Measurements from ENCODE around the gene SEPTIN8.

Gene SEPTIN8

DNA sequence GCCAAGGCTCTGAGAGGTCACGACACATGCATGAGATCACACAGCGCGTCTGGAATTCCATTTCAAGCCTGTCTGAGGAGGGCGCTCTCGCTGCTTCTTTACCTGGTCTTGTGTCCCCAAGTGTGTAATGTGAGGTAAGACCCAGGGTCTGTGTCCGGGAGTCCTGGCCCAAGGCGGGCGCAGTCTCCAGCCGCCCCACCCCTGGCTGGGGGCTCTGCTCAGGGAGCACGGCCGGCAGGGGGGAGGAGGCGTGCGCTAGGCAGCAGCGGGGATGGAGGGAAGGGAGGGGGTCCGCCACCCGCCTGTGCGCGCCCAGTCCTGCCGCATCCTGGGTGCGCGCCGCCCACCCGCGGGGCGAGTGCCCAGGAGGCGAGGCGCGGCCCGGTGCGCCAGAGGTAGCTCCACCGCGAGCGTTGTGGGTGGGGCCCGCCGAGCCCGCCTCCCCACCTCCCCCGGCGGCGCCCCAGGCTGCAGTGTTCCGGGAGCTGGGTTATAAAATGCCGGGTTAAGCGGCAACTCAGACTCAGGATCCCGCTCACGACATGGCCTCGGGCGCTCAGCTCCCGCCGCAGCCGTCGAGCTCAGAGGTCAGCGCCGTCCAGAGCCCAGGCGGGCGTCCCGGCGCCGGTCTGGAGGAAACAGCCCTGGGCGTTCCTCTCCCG is 30.0 kb downstream of the SEPTIN8 start, which contains the start of gene CCNI2:
CCNI2 (plus strand) TSS at position 473 of the 662 bp plus-strand sequence; CDS start at position 543, 70 bp downstream.
- no peak for TF ChIP-seq GABPA (IDR thresholded peaks at IDR 0.05; ENCODE audit: low read depth)
- no peak for TF ChIP-seq POLR2AphosphoS5 (IDR thresholded peaks at IDR 0.05; ENCODE audit: low read depth)
- TF ChIP-seq, protein P1, sequence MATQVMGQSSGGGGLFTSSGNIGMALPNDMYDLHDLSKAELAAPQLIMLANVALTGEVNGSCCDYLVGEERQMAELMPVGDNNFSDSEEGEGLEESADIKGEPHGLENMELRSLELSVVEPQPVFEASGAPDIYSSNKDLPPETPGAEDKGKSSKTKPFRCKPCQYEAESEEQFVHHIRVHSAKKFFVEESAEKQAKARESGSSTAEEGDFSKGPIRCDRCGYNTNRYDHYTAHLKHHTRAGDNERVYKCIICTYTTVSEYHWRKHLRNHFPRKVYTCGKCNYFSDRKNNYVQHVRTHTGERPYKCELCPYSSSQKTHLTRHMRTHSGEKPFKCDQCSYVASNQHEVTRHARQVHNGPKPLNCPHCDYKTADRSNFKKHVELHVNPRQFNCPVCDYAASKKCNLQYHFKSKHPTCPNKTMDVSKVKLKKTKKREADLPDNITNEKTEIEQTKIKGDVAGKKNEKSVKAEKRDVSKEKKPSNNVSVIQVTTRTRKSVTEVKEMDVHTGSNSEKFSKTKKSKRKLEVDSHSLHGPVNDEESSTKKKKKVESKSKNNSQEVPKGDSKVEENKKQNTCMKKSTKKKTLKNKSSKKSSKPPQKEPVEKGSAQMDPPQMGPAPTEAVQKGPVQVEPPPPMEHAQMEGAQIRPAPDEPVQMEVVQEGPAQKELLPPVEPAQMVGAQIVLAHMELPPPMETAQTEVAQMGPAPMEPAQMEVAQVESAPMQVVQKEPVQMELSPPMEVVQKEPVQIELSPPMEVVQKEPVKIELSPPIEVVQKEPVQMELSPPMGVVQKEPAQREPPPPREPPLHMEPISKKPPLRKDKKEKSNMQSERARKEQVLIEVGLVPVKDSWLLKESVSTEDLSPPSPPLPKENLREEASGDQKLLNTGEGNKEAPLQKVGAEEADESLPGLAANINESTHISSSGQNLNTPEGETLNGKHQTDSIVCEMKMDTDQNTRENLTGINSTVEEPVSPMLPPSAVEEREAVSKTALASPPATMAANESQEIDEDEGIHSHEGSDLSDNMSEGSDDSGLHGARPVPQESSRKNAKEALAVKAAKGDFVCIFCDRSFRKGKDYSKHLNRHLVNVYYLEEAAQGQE (IDR thresholded peaks at IDR 0.05; ENCODE audit: insufficient replicate concordance, low read depth): no peak
- TF ChIP-seq SPI1 (IDR thresholded peaks at IDR 0.05; ENCODE audit: borderline replicate concordance, low read depth): no peak
- TF ChIP-seq, protein P2, sequence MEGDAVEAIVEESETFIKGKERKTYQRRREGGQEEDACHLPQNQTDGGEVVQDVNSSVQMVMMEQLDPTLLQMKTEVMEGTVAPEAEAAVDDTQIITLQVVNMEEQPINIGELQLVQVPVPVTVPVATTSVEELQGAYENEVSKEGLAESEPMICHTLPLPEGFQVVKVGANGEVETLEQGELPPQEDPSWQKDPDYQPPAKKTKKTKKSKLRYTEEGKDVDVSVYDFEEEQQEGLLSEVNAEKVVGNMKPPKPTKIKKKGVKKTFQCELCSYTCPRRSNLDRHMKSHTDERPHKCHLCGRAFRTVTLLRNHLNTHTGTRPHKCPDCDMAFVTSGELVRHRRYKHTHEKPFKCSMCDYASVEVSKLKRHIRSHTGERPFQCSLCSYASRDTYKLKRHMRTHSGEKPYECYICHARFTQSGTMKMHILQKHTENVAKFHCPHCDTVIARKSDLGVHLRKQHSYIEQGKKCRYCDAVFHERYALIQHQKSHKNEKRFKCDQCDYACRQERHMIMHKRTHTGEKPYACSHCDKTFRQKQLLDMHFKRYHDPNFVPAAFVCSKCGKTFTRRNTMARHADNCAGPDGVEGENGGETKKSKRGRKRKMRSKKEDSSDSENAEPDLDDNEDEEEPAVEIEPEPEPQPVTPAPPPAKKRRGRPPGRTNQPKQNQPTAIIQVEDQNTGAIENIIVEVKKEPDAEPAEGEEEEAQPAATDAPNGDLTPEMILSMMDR (IDR thresholded peaks at IDR 0.05; ENCODE audit: insufficient read depth, low read length): no peak
- no peaks in the 10 kb centered on the region for H3K27me3 ChIP-seq (ENCODE audit: insufficient read depth, poor library complexity, severe bottlenecking)
- H3K27ac ChIP-seq (replicated peaks): no peak within 1 kb of the TSS
- peak within 1 kb of the TSS; percentile 23; the same call in 1 of the 2 replicates for H3K4me3 ChIP-seq (replicated peaks; ENCODE audit: insufficient read depth, low read length)
- DNase-seq (ENCODE audit: low read depth in 1 of 2, low spot score in 1 of 2): no peak

DNA sequence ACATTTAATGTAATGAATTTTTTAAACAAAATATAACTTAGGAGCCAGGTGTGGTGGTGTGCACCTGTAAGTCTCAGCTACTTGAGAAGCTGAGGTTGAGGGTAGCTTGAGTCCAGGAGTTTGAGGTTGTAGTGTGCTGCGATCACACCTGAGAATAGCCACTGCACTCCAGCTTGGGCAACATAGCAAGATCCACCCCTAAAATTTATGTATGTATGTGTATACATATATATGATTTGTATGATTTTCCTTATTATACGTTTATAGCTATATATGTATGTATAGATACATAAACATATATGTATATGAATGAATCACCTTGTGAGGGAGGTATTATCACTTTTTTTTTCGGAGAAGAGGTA is 30.5 kb downstream of the SEPTIN8 start:
- H3K27ac ChIP-seq (replicated peaks): no peak overlapping the region
- no peak for DNase-seq (ENCODE audit: low read depth in 1 of 2, low spot score in 1 of 2)
- H3K27me3 ChIP-seq (ENCODE audit: insufficient read depth, poor library complexity, severe bottlenecking): no peaks in the 10 kb centered on the region
- no peak overlapping the region for H3K4me3 ChIP-seq (replicated peaks; ENCODE audit: insufficient read depth, low read length)
- TF ChIP-seq POLR2AphosphoS5 (IDR thresholded peaks at IDR 0.05; ENCODE audit: low read depth) (no peak), GABPA (IDR thresholded peaks at IDR 0.05; ENCODE audit: low read depth) (no peak), SPI1 (IDR thresholded peaks at IDR 0.05; ENCODE audit: borderline replicate concordance, low read depth) (no peak)
- TF ChIP-seq, protein P2 (IDR thresholded peaks at IDR 0.05; ENCODE audit: insufficient read depth, low read length): no peak
- TF ChIP-seq, protein P1 (IDR thresholded peaks at IDR 0.05; ENCODE audit: insufficient replicate concordance, low read depth): no peak

DNA sequence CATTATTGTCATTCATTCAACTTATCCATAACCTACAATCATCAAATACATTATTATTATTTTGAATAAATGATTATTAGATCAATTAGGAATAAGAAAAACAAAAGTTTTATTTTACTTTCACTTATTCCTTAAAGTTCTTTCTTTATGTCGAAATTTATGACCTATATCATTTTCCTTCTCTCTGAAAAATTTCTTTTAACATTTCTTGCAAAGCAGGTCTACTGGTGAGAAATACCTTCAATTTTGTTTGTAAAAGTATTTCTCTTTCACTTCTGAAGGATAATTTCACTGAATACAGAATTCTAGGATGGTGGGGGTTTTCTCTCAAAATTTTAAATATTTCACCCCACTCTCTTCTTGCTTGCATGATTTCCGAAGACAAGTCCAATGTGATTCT is 32.4 kb downstream of the SEPTIN8 start:
- H3K4me3 ChIP-seq (replicated peaks; ENCODE audit: insufficient read depth, low read length): no peak overlapping the region
- no peaks in the 10 kb centered on the region for H3K27me3 ChIP-seq (ENCODE audit: insufficient read depth, poor library complexity, severe bottlenecking)
- no peak for TF ChIP-seq SPI1 (IDR thresholded peaks at IDR 0.05; ENCODE audit: borderline replicate concordance, low read depth)
- TF ChIP-seq, protein P2 (IDR thresholded peaks at IDR 0.05; ENCODE audit: insufficient read depth, low read length): no peak
- TF ChIP-seq POLR2AphosphoS5 (IDR thresholded peaks at IDR 0.05; ENCODE audit: low read depth): no peak
- no peak for TF ChIP-seq GABPA (IDR thresholded peaks at IDR 0.05; ENCODE audit: low read depth)
- TF ChIP-seq, protein P1 (IDR thresholded peaks at IDR 0.05; ENCODE audit: insufficient replicate concordance, low read depth): no peak

More for the DNA sequence above, 32.4 kb downstream of the SEPTIN8 start:
- no peak for DNase-seq (ENCODE audit: low read depth in 1 of 2, low spot score in 1 of 2)
- H3K27ac ChIP-seq (replicated peaks): no peak overlapping the region
